ENCODE measurements around the gene TAF1B.
"Not testable (repeated sequence)": the region's sequence is repeated elsewhere in the genome, so short reads cannot be mapped to it uniquely, and the experiment has no call there.

TAF1B gene

GRCh38 chr2:9820020-9820973, 23.0 kb upstream of the TAF1B start:
- Histone ChIP-seq H3K9ac (ENCODE audit: low read length) (no peak overlapping the region), H3K36me3 (ENCODE audit: insufficient read depth, low read length) (no peaks in the 10 kb centered on the region), H3K9me3 (ENCODE audit: low read length) (no peaks in the 10 kb centered on the region), H3K27ac (ENCODE audit: low read depth, low read length) (no peak overlapping the region), H3K4me3 (ENCODE audit: low read depth in 1 of 2, low read length in 2 of 2) (no peak overlapping the region), H3K27me3 (ENCODE audit: control insufficient read depth in 1 of 2, insufficient read depth in 2 of 2, low read length in 2 of 2) (no peaks in the 10 kb centered on the region), H3K4me1 (ENCODE audit: insufficient read depth, low read length) (no peaks in the 10 kb centered on the region)

- no peaks in the 10 kb centered on the region for H3K36me3 ChIP-seq (ENCODE audit: insufficient read depth, low read length)
Measured at GRCh38 chr2:9821805-9822445, 21.3 kb upstream of the TAF1B start.

GRCh38 chr2:9824441-9824840, 18.8 kb upstream of the TAF1B start:
- no peaks in the 10 kb centered on the region for H3K9me3 ChIP-seq (ENCODE audit: low read length)
- no peaks in the 10 kb centered on the region for H3K4me1 ChIP-seq (ENCODE audit: insufficient read depth, low read length)
- H3K27ac ChIP-seq (ENCODE audit: low read depth, low read length), result no peak overlapping the region
- no peak overlapping the region for H3K4me3 ChIP-seq (ENCODE audit: low read depth in 1 of 2, low read length in 2 of 2)
- H3K9ac ChIP-seq (ENCODE audit: low read length), result no peak overlapping the region
- no peaks in the 10 kb centered on the region for H3K36me3 ChIP-seq (ENCODE audit: insufficient read depth, low read length)
- no peaks in the 10 kb centered on the region for H3K27me3 ChIP-seq (ENCODE audit: control insufficient read depth in 1 of 2, insufficient read depth in 2 of 2, low read length in 2 of 2)

More at GRCh38 chr2:9821805-9822445, 21.3 kb upstream of the TAF1B start:
- Histone ChIP-seq H3K4me3 (ENCODE audit: low read depth in 1 of 2, low read length in 2 of 2) (no peak overlapping the region), H3K27ac (ENCODE audit: low read depth, low read length) (no peak overlapping the region), H3K9ac (ENCODE audit: low read length) (no peak overlapping the region), H3K9me3 (ENCODE audit: low read length) (no peaks in the 10 kb centered on the region), H3K27me3 (ENCODE audit: control insufficient read depth in 1 of 2, insufficient read depth in 2 of 2, low read length in 2 of 2) (no peaks in the 10 kb centered on the region), H3K4me1 (ENCODE audit: insufficient read depth, low read length) (no peaks in the 10 kb centered on the region)

- Histone ChIP-seq H3K9me3 (ENCODE audit: low read length) (no peaks in the 10 kb centered on the region), H3K36me3 (ENCODE audit: insufficient read depth, low read length) (no peaks in the 10 kb centered on the region), H3K9ac (ENCODE audit: low read length) (no peak overlapping the region), H3K27ac (ENCODE audit: low read depth, low read length) (no peak overlapping the region), H3K27me3 (ENCODE audit: control insufficient read depth in 1 of 2, insufficient read depth in 2 of 2, low read length in 2 of 2) (no peaks in the 10 kb centered on the region), H3K4me1 (ENCODE audit: insufficient read depth, low read length) (no peaks in the 10 kb centered on the region), H3K4me3 (ENCODE audit: low read depth in 1 of 2, low read length in 2 of 2) (no peak overlapping the region)
Measured at GRCh38 chr2:9824956-9825720, 18.1 kb upstream of the TAF1B start.

- H3K9me3 ChIP-seq (ENCODE audit: low read length), result no peaks in the 10 kb centered on the region
- H3K4me3 ChIP-seq (ENCODE audit: low read depth in 1 of 2, low read length in 2 of 2), result no peak overlapping the region
- H3K9ac ChIP-seq (ENCODE audit: low read length), result no peak overlapping the region
- H3K27ac ChIP-seq (ENCODE audit: low read depth, low read length), result no peak overlapping the region
- H3K4me1 ChIP-seq (ENCODE audit: insufficient read depth, low read length), result no peaks in the 10 kb centered on the region
- H3K27me3 ChIP-seq (ENCODE audit: control insufficient read depth in 1 of 2, insufficient read depth in 2 of 2, low read length in 2 of 2), result no peaks in the 10 kb centered on the region
- no peaks in the 10 kb centered on the region for H3K36me3 ChIP-seq (ENCODE audit: insufficient read depth, low read length)
Measured at GRCh38 chr2:9826208-9826607, 17.1 kb upstream of the TAF1B start.

GRCh38 chr2:9830685-9831410, 12.4 kb upstream of the TAF1B start:
- H3K36me3 ChIP-seq (ENCODE audit: insufficient read depth, low read length), result no peaks in the 10 kb centered on the region
- no peaks in the 10 kb centered on the region for H3K27me3 ChIP-seq (ENCODE audit: control insufficient read depth in 1 of 2, insufficient read depth in 2 of 2, low read length in 2 of 2)
- H3K4me3 ChIP-seq (ENCODE audit: low read depth in 1 of 2, low read length in 2 of 2), result no peak overlapping the region
- H3K27ac ChIP-seq (ENCODE audit: low read depth, low read length), result no peak overlapping the region
- H3K9ac ChIP-seq (ENCODE audit: low read length), result no peak overlapping the region
- H3K4me1 ChIP-seq (ENCODE audit: insufficient read depth, low read length), result no peaks in the 10 kb centered on the region
- no peaks in the 10 kb centered on the region for H3K9me3 ChIP-seq (ENCODE audit: low read length)

GRCh38 chr2:9831670-9832069, 11.6 kb upstream of the TAF1B start:
- no peak overlapping the region for H3K4me3 ChIP-seq (ENCODE audit: low read depth in 1 of 2, low read length in 2 of 2)
- no peaks in the 10 kb centered on the region for H3K36me3 ChIP-seq (ENCODE audit: insufficient read depth, low read length)
- H3K9ac ChIP-seq (ENCODE audit: low read length), result no peak overlapping the region
- H3K27me3 ChIP-seq (ENCODE audit: control insufficient read depth in 1 of 2, insufficient read depth in 2 of 2, low read length in 2 of 2), result no peaks in the 10 kb centered on the region
- no peaks in the 10 kb centered on the region for H3K9me3 ChIP-seq (ENCODE audit: low read length)
- no peak overlapping the region for H3K27ac ChIP-seq (ENCODE audit: low read depth, low read length)
- no peaks in the 10 kb centered on the region for H3K4me1 ChIP-seq (ENCODE audit: insufficient read depth, low read length)

- Histone ChIP-seq H3K36me3 (ENCODE audit: insufficient read depth, low read length) (no peaks in the 10 kb centered on the region), H3K9ac (ENCODE audit: low read length) (no peak overlapping the region), H3K27me3 (ENCODE audit: control insufficient read depth in 1 of 2, insufficient read depth in 2 of 2, low read length in 2 of 2) (no peaks in the 10 kb centered on the region), H3K4me3 (ENCODE audit: low read depth in 1 of 2, low read length in 2 of 2) (no peak overlapping the region), H3K9me3 (ENCODE audit: low read length) (no peaks in the 10 kb centered on the region), H3K27ac (ENCODE audit: low read depth, low read length) (no peak overlapping the region), H3K4me1 (ENCODE audit: insufficient read depth, low read length) (no peaks in the 10 kb centered on the region)
Measured at GRCh38 chr2:9832586-9832985, 10.7 kb upstream of the TAF1B start.

GRCh38 chr2:9835068-9835467, 8.2 kb upstream of the TAF1B start:
- H3K27ac ChIP-seq (ENCODE audit: low read depth, low read length); H3K36me3 ChIP-seq (ENCODE audit: insufficient read depth, low read length); H3K27me3 ChIP-seq (ENCODE audit: control insufficient read depth in 1 of 2, insufficient read depth in 2 of 2, low read length in 2 of 2); H3K4me1 ChIP-seq (ENCODE audit: insufficient read depth, low read length); H3K4me3 ChIP-seq (ENCODE audit: low read depth in 1 of 2, low read length in 2 of 2); H3K9ac ChIP-seq (ENCODE audit: low read length); H3K9me3 ChIP-seq (ENCODE audit: low read length): not testable (repeated sequence)

- Histone ChIP-seq H3K4me3 (ENCODE audit: low read depth in 1 of 2, low read length in 2 of 2) (no peak overlapping the region), H3K9me3 (ENCODE audit: low read length) (no peaks in the 10 kb centered on the region), H3K27ac (ENCODE audit: low read depth, low read length) (no peak overlapping the region), H3K36me3 (ENCODE audit: insufficient read depth, low read length) (no peaks in the 10 kb centered on the region), H3K27me3 (ENCODE audit: control insufficient read depth in 1 of 2, insufficient read depth in 2 of 2, low read length in 2 of 2) (no peaks in the 10 kb centered on the region), H3K4me1 (ENCODE audit: insufficient read depth, low read length) (no peaks in the 10 kb centered on the region), H3K9ac (ENCODE audit: low read length) (no peak overlapping the region)
Measured at GRCh38 chr2:9836074-9836473, 7.2 kb upstream of the TAF1B start.

- no peaks in the 10 kb centered on the region for H3K4me1 ChIP-seq (ENCODE audit: insufficient read depth, low read length)
- no peaks in the 10 kb centered on the region for H3K27me3 ChIP-seq (ENCODE audit: control insufficient read depth in 1 of 2, insufficient read depth in 2 of 2, low read length in 2 of 2)
- no peak overlapping the region for H3K9ac ChIP-seq (ENCODE audit: low read length)
- no peaks in the 10 kb centered on the region for H3K9me3 ChIP-seq (ENCODE audit: low read length)
- H3K4me3 ChIP-seq (ENCODE audit: low read depth in 1 of 2, low read length in 2 of 2), result no peak overlapping the region
- no peaks in the 10 kb centered on the region for H3K36me3 ChIP-seq (ENCODE audit: insufficient read depth, low read length)
- H3K27ac ChIP-seq (ENCODE audit: low read depth, low read length), result no peak overlapping the region
Measured at GRCh38 chr2:9836517-9836916, 6.8 kb upstream of the TAF1B start.

All from muscle layer of colon (tissue), 2 donors.